ENCODE measurements around the gene PKIB. TPM values are rescaled to one million over a fixed set of nuclear protein-coding genes. Genes with fewer than 3 reads are reported as not detected.
A peak's percentile ranks its signal among the peaks of the same experiment; 100 is the strongest.

Gene PKIB, protein sequence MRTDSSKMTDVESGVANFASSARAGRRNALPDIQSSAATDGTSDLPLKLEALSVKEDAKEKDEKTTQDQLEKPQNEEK
- total RNA-seq = 100 to 1,000 TPM in 1 of 2 donors, 10 to 100 TPM in 1; 63.4 to 113 TPM

DNA sequence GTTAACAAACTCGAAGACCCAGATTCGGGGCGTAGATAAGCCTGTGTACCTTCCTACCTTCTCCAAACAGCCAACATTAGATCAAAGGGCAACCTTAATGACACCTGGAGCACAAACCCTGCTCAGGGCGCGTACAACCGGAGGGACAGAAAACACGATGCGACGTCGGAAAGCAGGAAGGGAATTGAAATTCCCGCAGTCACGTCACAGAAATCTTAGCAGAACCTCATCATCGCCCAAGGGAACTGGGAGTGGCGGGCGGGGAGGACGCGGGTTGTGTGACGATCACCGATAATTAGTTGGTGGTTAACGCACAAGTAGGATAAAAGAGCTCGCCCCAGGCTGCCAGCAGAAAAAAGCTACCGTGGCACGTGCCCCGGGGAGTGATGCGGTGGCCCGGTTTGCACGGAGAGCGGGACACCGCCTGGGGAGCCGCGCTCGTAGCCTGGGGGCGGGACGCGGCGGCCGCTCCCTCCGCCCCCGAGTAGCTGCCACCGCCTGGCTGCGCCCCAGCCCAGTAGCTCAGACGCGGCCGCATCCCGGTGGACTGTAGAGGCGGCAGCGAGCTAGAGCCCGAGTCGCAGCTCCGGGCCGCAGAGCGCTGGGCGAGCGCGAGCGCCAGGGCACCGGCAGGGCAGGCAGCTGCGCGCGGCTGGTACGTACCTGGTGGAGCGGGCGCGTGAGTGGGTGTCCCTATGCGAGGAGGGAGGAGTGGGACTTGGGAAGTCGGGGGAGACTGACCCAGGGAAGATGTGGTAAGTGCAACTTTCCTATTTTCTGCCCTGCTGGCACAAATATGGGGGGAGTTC, at the start of gene PKIB:
TSS of gene PKIB (plus strand) at position 525 of the 809 bp plus-strand sequence. CDS start 107,390 bp downstream, outside the sequence.
- peak within 1 kb of the TSS; percentile 82 to 88 for H3K9ac ChIP-seq (ENCODE audit: low read depth in 2 of 2, low read length in 2 of 2)
- peak; percentile 79 for DNase-seq
- H3K27ac ChIP-seq = peak within 1 kb of the TSS; percentile 70
- no peaks in the 10 kb centered on the region for H3K36me3 ChIP-seq
- H3K27me3 ChIP-seq = no peaks in the 10 kb centered on the region
- no peaks in the 10 kb centered on the region for H3K4me1 ChIP-seq
- peak within 1 kb of the TSS; percentile 52 for H3K4me3 ChIP-seq
- intact Hi-C loops (cut with DNase I) = loop anchor here (10.0 kb wide), 1 partner anchor 115 kb away; no protein-coding TSS in a partner anchor
- TF ChIP-seq CTCF (IDR thresholded peaks at IDR 0.05) = no peak
- H3K9me3 ChIP-seq = no peaks in the 10 kb centered on the region

DNA sequence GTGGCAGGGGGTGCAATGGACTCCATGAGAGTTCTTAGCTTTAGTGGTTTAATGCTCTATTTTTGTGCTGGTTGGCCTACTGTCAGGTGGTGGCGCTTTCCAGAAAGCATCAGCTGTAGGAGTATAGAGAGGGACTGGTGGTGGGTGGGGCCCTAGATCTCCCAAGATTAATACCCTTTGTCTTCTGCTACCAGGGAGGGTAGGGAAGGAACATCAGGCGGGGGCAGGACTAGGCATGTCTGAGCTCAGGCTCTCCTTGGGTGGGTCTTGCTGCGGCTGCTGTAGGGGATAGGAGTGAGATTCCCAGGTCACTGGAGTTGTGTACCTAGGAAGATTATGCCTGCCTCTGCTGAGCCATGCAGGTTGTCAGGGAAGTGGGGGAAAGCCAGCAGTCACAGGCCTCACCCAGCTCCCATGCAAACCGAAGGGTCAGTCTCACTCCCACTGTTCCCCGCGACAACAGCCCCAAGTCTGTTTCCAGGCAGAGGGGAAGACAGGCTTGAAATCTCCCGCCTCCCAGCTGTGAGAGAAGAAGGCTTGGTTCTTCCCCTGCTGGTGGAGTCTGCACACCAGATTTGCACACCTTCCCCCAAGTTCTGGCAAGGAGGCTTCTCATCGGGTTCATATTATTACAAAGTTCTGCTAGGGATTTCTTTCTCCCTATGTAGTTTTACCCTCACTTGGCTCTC, 46.7 kb upstream of the PKIB start:
- Histone ChIP-seq H3K36me3 (no peaks in the 10 kb centered on the region), H3K9me3 (no peaks in the 10 kb centered on the region), H3K27ac (no peak overlapping the region), H3K27me3 (no peaks in the 10 kb centered on the region), H3K4me3 (no peak overlapping the region), H3K4me1 (no peaks in the 10 kb centered on the region), H3K9ac (ENCODE audit: low read depth in 2 of 2, low read length in 2 of 2) (no peak overlapping the region)
- intact Hi-C loops (cut with DNase I) = no loop called here
- TF ChIP-seq CTCF (IDR thresholded peaks at IDR 0.05) = no peak
- no peak for DNase-seq

GRCh38 chr6:122564230-122564629, 46.0 kb upstream of the PKIB start:
- H3K4me1 ChIP-seq = no peaks in the 10 kb centered on the region
- no peak for TF ChIP-seq CTCF (IDR thresholded peaks at IDR 0.05)
- H3K36me3 ChIP-seq = no peaks in the 10 kb centered on the region
- no peak overlapping the region for H3K9ac ChIP-seq (ENCODE audit: low read depth in 2 of 2, low read length in 2 of 2)
- no peak overlapping the region for H3K27ac ChIP-seq
- no peak overlapping the region for H3K4me3 ChIP-seq
- H3K9me3 ChIP-seq = no peaks in the 10 kb centered on the region
- DNase-seq = no peak
- H3K27me3 ChIP-seq = no peaks in the 10 kb centered on the region
- intact Hi-C loops (cut with DNase I) = no loop called here

GRCh38 chr6:122565708-122566107, 44.5 kb upstream of the PKIB start:
- Histone ChIP-seq H3K9me3 (no peaks in the 10 kb centered on the region), H3K27ac (no peak overlapping the region), H3K27me3 (no peaks in the 10 kb centered on the region), H3K36me3 (no peaks in the 10 kb centered on the region), H3K9ac (ENCODE audit: low read depth in 2 of 2, low read length in 2 of 2) (no peak overlapping the region), H3K4me1 (no peaks in the 10 kb centered on the region), H3K4me3 (no peak overlapping the region)
- no peak for DNase-seq
- TF ChIP-seq CTCF (IDR thresholded peaks at IDR 0.05) = no peak
- intact Hi-C loops (cut with DNase I) = no loop called here

DNA sequence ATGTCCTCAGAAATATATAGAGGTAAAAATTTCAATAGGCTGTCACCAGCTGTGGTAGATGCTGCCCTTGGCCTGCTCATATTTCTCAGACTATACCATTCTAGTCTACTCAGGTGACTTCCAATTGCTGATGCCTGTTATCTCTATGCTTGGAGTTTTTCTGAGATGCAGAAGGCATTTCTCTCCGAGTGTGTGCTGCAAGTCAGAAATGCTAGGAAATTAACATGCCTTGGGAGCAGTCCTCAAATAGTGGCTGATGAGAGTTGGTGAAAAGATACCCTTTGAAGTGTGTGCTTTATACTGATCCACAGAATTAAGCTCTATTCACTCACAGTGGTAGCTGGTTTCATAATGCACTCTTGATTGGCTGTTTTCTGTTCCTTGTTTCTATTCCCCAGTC, 43.2 kb upstream of the PKIB start:
- Histone ChIP-seq H3K27me3 (no peaks in the 10 kb centered on the region), H3K9ac (ENCODE audit: low read depth in 2 of 2, low read length in 2 of 2) (no peak overlapping the region), H3K4me3 (no peak overlapping the region), H3K36me3 (no peaks in the 10 kb centered on the region), H3K4me1 (no peaks in the 10 kb centered on the region), H3K9me3 (no peaks in the 10 kb centered on the region), H3K27ac (no peak overlapping the region)
- TF ChIP-seq CTCF (IDR thresholded peaks at IDR 0.05) = no peak
- no peak for DNase-seq
- intact Hi-C loops (cut with DNase I) = no loop called here
